Hematopoietic multipotent progenitor cell treated with erythropoietin and hydrocortisone succinate and interleukin-3 and kit ligand, for 4 days (in vitro differentiated cells): Measurements from ENCODE around the gene EHBP1L1.

Source experiments
- DNase-seq: peaks from one replicate; pipeline ENCODE4 v3.0.0-alpha.2; 2015

The EHBP1L1 gene

GRCh38 chr11:65639623-65640482 is 64.0 kb downstream of the EHBP1L1 start:
- DNase-seq, result peak; percentile 70

- peak; percentile 91 for DNase-seq
These were observed 64.8 kb downstream of the EHBP1L1 start for GRCh38 chr11:65640483-65641296.

- DNase-seq, result no peak
These were observed 65.6 kb downstream of the EHBP1L1 start for GRCh38 chr11:65641297-65642013.
